ENCODE measurements around the gene OR52L1.
"Not testable (repeated sequence)": the region's sequence is repeated elsewhere in the genome, so short reads cannot be mapped to it uniquely, and the experiment has no call there.

OR52L1 gene

DNA sequence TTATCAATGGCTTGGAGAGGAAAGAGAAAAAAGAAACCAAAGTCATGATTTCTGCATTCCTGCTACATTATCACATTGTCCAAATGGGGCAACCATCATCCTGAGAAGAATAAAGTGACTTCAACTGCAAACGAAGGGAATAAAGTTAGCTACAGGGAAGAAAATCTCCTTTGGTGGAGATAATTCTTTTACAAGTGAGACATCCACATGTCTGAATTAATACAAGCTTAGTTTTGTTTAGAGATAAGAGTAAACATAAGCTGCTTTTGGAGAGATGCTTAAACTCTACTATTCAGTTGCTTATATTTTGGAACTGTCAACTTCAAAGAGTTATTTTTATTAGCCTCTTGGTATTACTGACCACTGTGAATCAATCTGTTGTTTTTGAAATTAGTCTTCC is at the start of gene OR52L1:
OR52L1 (minus strand) TSS at position 101 of the 400 bp plus-strand sequence; CDS start at position 46, 55 bp downstream.
- no peak for DNase-seq (ENCODE audit: low read depth)

DNA sequence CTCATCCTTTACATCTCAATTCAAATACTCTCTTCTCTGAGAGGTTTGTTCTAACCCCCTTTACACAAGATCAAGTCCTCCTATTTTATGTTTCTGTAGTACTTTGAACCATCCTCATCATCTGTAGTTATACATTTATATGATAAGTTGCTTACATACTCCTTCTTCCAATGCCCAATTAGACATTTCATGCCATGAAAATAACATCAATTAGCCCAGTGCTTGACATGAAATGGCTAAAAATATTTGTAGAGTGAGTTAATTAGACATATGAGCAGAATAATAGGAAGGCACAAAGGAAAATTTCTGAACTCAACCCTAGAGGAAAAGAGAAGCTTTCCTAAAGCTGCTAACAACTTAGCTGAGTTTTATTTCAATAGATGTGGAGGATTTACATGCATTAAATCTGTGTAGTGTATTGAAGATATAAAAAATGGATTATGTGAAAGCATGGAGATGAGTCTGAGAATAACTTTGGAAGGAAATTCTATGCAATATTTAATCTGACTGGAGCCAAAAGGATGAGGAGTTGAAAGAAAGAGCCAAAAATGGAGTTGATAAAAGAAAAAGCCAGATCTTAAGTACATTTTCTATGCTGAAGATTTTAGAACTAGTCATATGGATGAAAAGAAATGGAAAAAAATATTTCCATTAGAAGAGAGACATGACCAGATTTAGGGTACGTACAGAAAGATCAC is 44.1 kb upstream of the OR52L1 start, which contains the start of gene OR56A1:
OR56A1 (minus strand) TSS at position 51 of the 698 bp plus-strand sequence. CDS start 3,066 bp downstream, outside the sequence.
- no peak for DNase-seq (ENCODE audit: low read depth)

DNA sequence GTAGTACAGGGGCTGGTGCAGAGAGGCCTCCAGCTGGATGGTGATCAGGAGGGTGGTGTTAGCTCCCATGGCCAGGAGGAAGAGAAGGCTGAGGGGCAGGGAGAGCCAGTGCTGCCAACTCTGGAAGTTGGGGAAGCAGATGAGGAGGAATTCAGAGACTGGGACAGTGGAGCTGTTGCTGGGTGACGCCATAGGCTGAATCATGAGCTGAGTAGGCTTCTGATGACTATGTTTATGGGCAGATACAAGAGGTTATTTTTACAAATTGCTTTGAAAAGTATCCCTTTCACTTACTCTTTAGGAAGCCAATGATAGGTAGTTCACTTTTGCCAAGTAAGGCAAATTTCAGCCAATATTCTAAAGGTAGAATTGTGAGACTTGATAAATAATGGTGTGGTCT is 40.7 kb upstream of the OR52L1 start:
- DNase-seq (ENCODE audit: low read depth): peak; percentile 2

DNA sequence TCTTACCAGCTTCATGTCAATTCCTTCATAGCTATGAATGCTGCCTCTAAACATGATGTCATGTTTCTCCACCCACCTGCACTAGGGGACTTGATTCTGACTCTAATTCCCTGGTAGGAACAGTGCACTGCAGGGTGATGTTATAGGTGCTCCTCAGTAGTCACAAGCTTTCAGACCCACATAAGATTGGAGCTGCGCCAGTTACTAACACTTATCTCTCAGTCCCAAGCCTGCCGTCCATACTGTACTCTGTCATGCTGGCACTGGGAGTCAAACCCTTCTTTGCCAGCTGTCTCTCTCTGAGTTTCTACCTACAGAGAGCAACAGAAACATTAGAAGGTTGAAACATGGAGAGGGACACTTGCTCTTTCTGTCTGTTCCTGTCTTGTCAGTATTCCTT is 38.3 kb upstream of the OR52L1 start:
- DNase-seq (ENCODE audit: low read depth): no peak

DNA sequence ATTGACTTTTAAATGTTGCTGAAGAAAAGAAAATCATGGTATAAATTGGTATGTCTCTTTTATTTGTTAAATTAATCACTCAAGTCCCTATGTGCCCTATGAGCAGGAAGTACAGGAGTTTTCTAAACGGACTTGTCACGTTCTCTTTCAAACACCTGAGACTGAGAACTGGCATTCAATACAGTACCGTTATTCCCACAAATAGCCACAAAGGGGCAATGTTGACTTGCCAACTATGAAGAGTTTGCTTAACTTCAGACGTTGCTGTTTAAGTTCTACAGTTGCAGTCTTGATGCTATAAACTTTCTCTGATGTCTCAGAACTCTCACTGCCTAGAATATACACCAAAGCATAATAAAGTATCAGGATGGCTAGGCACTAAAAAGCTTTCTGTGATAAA is 36.2 kb upstream of the OR52L1 start:
- DNase-seq (ENCODE audit: low read depth): peak; percentile 34

DNA sequence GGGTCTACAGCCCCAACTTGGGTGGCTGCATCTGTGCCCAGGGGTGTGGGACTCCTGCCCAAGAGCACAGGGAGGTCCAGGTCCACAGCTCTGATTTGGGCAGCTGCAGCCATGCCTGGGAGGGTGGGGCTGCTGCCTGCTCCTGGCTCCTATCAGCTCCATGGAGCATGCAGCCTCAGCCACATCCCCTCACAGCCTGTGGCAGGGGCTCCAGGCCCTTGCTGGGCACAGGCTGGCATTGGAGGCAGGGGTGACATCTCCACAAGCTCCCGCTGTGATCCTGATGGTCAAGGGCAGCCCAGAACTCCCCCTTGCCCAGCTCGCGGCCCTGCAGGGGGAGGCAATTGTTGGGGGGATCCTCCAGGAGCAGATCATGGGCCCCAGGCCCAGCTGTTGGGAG is 26.3 kb upstream of the OR52L1 start:
- no peak for DNase-seq (ENCODE audit: low read depth)

DNA sequence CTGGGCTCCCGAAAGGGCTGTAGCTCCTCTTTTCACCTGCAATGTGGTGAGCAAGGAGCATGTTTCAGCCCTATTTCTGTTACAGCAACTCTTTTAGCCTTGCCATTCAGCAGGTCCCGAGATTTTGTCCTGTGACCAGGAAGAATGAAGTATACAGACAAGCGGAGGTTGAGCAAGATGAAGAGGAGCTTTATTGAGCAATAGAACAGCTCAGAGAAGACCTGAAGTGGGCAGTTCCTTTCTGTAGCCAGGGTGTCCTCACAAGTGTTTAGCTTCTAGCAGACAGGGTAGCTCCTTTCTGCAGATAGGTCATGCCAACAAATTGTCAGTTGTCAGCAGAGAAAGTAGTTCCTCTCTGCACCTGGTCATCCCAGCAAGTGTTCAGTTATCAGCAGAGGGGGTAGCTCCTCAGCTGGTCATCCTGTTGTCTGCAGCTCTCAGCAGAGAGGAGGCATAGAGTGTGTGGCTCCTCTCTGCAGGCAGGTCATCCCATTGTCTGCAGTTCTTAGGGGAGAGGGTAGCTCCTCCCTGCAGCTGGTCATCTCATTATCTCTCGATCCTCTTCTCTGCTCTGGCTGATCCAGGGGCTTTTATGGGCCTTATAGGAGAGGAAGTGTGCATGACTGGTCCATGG is 25.4 kb upstream of the OR52L1 start:
- no peak for DNase-seq (ENCODE audit: low read depth)

DNA sequence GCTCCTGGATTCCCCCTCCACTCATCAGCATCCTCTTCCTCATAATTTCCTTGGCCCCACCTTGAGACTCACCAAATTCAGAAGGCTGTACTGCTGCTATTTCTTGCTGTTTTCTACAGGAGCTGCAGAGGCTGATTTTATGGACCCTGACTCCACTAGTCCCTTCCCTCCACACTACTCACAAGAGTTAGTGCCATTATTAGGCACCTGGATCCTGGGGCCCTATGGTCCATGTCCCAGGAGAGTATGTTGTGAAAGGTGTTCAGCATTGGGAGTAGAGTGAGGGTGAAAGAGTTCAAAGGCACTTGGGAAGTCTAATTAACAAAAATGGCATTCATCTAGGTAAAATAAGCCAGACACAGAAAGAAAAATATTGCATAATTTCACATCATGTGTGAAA is 20.1 kb upstream of the OR52L1 start, which contains the start of gene OR56A4:
OR56A4 (minus strand) TSS at position 101 of the 400 bp plus-strand sequence. CDS start 3,954 bp downstream, outside the sequence.
- no peak for DNase-seq (ENCODE audit: low read depth)

DNA sequence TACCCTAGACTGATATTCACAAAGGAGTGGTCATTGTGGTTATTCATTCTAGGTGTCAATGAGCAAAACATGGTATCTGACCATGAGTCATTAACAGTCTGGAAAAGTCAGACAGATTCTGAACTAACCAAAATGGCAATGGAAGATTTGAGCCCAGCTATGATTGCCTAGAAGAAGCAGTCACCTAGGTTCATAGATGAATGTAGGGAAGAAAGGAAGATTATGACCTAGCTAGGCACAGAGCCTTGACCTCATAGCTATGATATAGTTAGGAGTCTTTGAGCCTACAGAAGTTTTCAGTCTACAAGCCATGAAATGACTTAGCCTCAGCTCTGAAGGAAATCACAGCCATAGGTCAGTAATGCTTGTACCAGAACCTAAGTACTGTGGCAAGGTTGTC is 19.6 kb upstream of the OR52L1 start:
- DNase-seq (ENCODE audit: low read depth): no peak

DNA sequence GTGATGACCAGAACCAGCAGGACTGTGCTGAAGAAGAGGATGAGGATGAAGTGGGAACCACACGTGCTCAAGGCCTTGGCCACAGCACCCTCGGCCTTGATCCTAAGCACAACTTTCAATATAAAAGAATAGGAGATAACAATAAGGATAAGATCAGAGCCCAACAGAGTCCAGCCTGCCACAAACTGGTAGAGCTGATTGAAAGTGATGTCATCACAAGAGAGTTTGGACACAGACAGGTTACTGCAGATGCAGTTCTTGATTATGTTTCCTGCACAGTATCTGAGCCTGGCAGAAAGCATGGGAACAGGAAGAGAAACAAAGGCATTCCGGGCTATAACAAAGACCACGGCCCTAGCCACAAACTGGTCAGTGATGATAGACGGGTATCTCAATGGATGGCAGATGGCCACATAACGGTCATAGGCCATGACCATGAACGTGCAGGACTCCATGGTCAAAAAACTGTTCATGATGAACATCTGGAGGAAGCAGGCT is 15.5 kb upstream of the OR52L1 start:
- no peak for DNase-seq (ENCODE audit: low read depth)

DNA sequence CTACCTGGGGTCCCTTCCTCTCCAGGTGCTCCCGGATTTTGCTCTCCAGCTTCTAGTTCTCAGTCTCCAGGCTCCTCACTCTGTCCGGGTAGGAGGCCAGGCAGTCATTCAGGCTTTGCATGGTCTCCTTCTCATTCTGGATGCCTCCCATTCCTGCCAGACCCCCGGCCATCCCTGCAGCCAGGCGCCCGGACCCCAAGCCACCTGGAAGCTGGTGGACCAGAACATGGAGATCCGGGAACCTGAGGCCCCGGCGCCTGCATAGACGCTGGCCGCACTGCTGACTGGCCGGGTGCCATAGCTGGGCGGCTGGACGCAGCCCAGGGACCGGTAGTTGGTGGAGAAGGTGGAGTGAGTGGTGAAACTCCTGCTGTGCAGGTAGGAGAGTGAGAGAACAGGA is 8.0 kb upstream of the OR52L1 start:
- DNase-seq (ENCODE audit: low read depth): no peak

DNA sequence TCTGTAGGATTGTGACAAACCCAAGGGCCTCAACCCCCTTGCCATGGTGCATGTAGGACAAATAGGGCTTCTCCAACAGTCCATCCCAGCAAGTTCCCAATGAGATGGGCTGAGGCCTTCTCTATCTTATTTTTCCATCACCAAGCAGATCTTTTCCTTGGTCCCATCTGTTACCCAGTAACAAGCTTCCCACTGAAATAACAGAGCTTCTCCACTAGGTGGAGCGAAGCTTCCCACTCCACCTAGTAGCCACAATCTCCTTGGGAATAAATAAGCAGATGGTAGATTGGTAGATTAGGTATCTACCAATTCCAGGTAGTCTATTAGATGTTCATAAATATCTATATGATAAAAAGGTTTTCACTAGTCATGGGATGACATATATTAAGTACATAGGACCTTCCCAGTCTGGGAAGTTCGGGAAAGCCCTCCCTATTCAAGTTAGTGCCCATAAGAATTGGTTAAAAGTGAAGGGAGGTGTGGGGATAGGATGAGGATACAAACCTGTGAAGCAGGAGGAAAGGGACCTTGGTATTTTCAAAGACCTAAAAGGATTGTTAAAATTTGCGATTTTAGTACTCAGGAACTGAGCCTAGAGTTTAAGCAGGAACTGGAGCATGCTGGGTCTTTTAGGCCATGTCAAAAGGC is 5.9 kb upstream of the OR52L1 start:
- DNase-seq (ENCODE audit: low read depth): peak; percentile 13

DNA sequence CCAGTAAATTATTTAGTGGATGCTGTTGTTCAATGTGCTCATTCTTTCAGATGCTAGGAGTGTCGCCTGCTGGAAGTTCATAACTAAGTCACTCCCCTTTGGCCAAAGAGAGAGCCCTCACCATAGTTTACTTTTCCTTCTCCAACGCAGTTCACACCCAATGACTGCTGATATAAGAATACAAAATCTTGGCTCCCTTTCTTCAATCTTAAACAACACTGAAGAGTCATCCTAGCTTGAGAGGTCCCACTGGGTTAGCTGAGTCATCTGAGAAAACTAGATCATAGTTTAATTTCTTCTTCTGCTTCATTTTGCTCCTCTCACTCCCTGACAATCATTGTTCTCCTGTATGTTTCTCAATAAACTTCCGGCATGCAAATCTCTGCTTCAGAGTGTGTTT is 5.4 kb upstream of the OR52L1 start:
- DNase-seq (ENCODE audit: low read depth): no peak

DNA sequence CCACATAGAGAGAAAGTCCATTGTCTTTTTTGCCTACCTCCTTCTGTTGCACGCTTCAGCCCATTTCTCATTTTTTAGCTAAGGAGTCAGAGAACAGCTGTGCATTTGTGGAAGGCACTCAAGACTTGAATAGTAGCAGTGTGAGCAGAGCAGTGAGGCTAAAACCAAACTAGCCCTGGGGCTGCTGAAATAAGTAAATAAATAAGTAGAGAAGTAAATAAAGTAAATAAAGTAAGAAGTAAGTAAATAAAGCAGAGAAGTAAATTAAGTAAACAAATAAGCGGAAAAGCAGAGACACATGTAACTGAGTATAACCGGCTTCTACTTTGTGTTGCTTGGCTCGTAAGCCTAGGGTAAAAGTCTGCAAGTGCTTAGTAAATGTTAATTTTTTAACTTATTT is 2.4 kb upstream of the OR52L1 start:
- no peak for DNase-seq (ENCODE audit: low read depth)

DNA sequence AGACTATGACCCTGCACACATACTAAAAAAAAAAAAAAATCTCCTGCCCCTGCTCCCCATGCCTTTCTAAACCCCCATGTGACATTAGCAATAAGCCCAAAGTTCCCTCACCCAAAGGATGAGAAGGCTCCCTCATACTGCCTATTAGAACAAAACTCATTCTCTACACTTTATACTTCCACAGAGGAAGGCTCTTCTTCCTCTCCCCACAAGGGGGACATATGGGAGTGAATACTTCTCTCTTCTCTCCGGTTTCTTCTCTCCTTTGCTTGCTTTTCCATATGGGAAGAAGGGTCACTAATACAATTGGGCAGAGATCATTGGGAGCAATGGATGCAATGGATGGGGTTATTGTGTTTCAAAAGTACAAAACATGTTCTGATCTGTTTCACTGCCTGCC is 3.3 kb downstream of the OR52L1 start:
- no peak for DNase-seq (ENCODE audit: low read depth)

DNA sequence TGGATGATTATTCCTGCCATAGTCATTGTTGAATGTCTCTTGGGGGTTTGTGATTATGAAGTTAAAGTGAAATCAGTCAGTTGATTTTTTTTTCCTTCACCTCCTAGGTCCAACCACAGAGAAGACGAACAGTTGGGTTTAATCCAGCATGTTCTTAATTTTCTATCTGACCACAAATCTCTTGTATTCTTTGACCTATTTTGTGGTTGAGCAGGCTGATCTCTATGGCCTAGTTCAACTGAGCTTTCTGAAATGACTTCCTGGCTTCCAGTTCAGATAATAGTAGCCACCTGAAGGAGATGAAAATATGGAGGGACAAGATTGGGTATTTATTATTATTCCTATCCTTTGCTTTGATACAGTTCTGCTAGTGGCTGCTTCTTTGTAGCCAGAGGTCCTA is 13.3 kb downstream of the OR52L1 start:
- DNase-seq (ENCODE audit: low read depth): no peak

DNA sequence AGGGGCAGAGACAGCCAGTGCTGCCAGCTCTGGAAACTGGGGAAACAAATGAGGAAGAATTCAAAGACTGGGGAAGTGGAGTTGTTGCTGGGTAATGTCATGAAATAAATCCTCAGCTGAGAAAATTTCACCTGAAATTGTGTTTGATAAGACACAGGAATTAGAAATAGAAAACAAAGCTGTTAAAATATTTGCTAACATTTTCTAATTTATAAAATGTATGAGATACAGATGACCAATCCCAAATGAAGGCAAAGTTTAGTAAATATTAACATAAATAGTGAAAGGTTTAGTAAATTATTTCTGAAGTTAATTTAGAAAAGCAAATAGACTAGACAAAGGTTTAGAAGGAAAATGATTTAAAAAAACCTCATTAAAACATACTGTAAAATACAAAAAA is 18.4 kb downstream of the OR52L1 start, which contains the start of gene OR56A5:
OR56A5 (minus strand) TSS at position 101 of the 400 bp plus-strand sequence; CDS start at position 101, 0 bp downstream.
- DNase-seq (ENCODE audit: low read depth): no peak

DNA sequence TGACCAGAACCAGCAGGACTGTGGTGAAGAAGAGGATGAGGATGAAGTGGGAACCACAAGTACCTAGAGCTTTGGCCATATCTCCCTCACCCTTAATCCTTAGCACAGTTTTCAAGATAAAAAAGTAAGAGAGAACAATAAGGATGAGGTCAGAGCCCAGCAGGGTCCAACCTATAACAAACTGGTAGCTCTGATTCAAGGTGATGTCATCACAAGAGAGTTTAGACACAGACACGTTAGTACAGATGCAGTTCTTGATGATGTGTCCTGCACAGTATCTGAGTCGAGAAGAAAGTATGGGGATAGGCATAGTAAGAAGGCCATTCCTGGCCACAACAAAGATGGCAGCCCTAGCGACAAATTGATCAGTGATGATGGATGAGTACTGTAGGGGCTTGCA is 19.1 kb downstream of the OR52L1 start:
- no peak for DNase-seq (ENCODE audit: low read depth)

DNA sequence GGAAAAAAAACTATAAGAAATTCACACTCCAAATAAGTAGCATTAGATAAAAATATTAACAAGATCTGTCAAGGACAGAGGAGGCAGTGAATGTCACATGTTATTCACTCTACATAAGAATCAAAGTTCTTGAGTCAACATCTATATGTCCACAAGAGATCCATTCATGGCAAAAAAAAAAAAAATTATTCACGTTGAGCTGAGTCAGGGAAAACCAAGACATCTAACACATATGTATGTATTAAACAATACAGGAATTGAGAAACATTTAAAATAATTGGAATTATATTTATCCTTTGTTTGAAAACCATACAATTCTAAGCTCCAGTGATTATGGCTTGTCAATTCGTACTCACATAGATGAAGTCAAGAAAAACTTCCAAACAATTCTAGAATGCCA is 19.8 kb downstream of the OR52L1 start:
- no peak for DNase-seq (ENCODE audit: low read depth)

DNA sequence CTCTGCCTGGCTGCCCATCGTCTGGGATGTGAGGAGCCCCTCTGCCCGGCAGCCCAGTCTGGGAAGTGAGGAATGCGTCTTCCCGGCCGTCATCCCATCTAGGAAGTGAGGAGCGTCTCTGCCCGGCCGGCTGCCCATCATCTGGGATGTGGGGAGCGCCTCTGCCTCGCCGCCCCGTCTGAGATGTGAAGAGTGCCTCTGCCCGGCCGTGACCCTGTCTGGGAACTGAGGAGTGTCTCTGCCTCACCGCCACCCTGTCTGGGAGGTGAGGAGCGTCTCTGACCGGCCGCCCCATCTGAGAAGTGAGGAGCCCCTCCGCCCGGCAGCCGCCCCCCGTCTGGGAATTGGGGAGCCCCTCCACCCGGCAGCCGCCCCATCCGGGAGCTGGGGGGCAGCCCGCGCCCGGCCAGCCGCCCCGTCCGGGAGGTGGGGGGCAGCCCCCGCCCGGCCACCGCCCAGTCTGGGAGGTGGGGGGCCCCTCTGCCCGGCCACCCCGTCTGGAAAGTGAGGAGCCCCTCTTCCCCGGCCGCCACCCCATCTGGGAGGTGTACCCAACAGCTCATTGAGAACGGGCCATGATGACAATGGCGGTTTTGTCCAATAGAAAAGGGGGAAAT is 26.0 kb downstream of the OR52L1 start:
- DNase-seq (ENCODE audit: low read depth): not testable (repeated sequence)

DNA sequence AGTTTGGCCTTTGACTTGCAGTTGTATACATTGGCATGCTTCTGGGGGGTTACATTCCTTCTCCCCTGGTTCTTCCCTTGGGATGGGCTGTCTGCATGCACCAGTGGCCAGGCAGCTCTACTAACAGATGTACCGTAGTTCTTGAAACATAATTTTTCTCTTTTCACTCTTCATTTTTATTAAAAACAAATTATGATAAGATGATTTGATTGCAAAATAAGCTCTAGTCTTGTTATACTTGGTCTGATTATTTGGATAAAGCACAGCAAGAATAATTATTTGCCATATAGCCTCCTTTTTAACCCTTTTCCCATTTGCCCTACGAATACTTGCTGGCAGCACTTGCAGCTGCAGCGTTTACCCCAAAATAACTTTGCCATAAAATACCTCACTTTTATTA is 31.2 kb downstream of the OR52L1 start:
- DNase-seq (ENCODE audit: low read depth): no peak

DNA sequence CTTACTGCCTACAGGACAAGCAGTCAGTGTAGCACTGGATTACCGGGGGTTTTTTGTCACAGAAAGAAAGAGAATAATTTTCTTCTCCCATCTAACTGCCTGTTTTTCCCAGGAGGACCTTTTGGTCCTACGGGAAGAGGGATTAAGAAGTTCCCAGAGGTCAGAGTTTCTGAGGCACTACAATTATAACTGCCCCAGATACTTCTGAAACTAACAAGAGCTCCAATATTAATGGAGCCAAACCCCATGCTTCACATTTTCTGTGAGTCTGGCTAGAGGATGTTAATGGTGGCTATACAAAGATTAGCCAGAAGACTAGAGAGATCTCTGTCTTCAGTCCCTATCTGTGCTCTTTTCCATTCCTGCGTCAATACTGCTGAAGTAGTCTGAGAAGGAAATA is 44.8 kb downstream of the OR52L1 start, which contains the start of gene OR56A3:
OR56A3 (plus strand) TSS at position 301 of the 400 bp plus-strand sequence. CDS start 5,096 bp downstream, outside the sequence.
- DNase-seq (ENCODE audit: low read depth): no peak
